OCI-LY3 (cell line): ENCODE data around the gene TRPV2.

ENCODE experiments used
- H2AFZ ChIP-seq: fragments of 200-600, 300-600 bp; shearing (Covaris generic); 2 replicates; pipeline ENCODE4 v1.6.0; 2014; ENCODE audit warnings: antibody characterized with exemption, low read depth, low read length
- H3K27ac ChIP-seq: fragments of 200-600, 300-600 bp; sonication (generic); 2 replicates; pipeline ENCODE4 v1.5.1; 2014; ENCODE audit warnings: mild to moderate bottlenecking, low read length, moderate library complexity, mixed read lengths
- H3K27me3 ChIP-seq: fragments of 200-600, 300-600 bp; sonication (generic); 2 replicates; pipeline ENCODE4 v1.6.1; 2014; ENCODE audit warnings: low read depth, low read length, mixed read lengths
- H3K36me3 ChIP-seq: fragments of 200-600, 300-600 bp; sonication (generic); replicated peaks from 2 replicates; pipeline ENCODE3; 2014; ENCODE audit warnings: low read depth, low read length, mixed read lengths
- H3K4me1 ChIP-seq: fragments of 300-600, 200-600 bp; sonication (generic); 2 replicates; pipeline ENCODE4 v1.6.1; 2014; ENCODE audit warnings: low read length, mixed read lengths
- H3K4me2 ChIP-seq: fragments of 200-600, 300-600 bp; sonication (generic); 2 replicates; pipeline ENCODE4 v1.6.1; 2014; ENCODE audit warnings: low read length, mixed read lengths
- H3K4me3 ChIP-seq: fragments of 300-600, 200-600 bp; sonication (generic); 2 replicates; pipeline ENCODE4 v1.5.1; 2014; ENCODE audit warnings: antibody characterized with exemption, mild to moderate bottlenecking, low read length, moderate library complexity
- H3K79me2 ChIP-seq: fragments of 300-600, 200-600 bp; shearing (Covaris generic); 2 replicates; pipeline ENCODE4 v1.6.1; 2014; ENCODE audit warnings: mild to moderate bottlenecking, low read length, mixed read lengths
- H3K9ac ChIP-seq: fragments of 300-600, 200-600 bp; shearing (Covaris generic); 2 replicates; pipeline ENCODE4 v1.6.0; 2014; ENCODE audit warnings: mild to moderate bottlenecking, low read length, moderate library complexity
- H3K9me3 ChIP-seq: fragments of 200-600, 300-600 bp; shearing (Covaris generic); 2 replicates; pipeline ENCODE4 v1.6.1; 2014; ENCODE audit warnings: low read length, mixed read lengths; ENCODE audit not compliant: insufficient read depth
- H4K20me1 ChIP-seq: fragments of 200-600, 300-600 bp; sonication (generic); 2 replicates; pipeline ENCODE4 v1.6.1; 2016; ENCODE audit warnings: low read length, mixed read lengths; ENCODE audit not compliant: insufficient read depth
- CTCF ChIP-seq: fragments of 200-600, 300-600 bp; sonication (generic); IDR thresholded peaks from 2 replicates; pipeline ENCODE4 v1.5.1; 2014; ENCODE audit warnings: antibody characterized with exemption, low read length, low read depth
- EZH2phosphoT487 ChIP-seq: fragments of 200-600 bp; shearing (Covaris generic); IDR thresholded peaks from 2 replicates; pipeline ENCODE4 v1.6.1; 2018; ENCODE audit warnings: antibody characterized with exemption, mixed run types, low read depth

Gene TRPV2

GRCh38 chr17:16432017-16432416 lies 16.6 kb downstream of the TRPV2 start:
- no peaks in the 10 kb centered on the region for H3K36me3 ChIP-seq
- no peaks in the 10 kb centered on the region for H3K4me1 ChIP-seq
- no peak overlapping the region for H3K4me2 ChIP-seq
- TF ChIP-seq CTCF (no peak), EZH2phosphoT487 (no peak)
- no peak overlapping the region for H3K4me3 ChIP-seq
- no peak overlapping the region for H3K9ac ChIP-seq
- no peaks in the 10 kb centered on the region for H4K20me1 ChIP-seq
- H3K79me2 ChIP-seq = no peaks in the 10 kb centered on the region
- H2AFZ ChIP-seq = no peak overlapping the region
- H3K9me3 ChIP-seq = no peaks in the 10 kb centered on the region
- no peaks in the 10 kb centered on the region for H3K27me3 ChIP-seq
- no peak overlapping the region for H3K27ac ChIP-seq

- no peak overlapping the region for H3K4me2 ChIP-seq
- no peaks in the 10 kb centered on the region for H3K9me3 ChIP-seq
- H3K79me2 ChIP-seq = no peaks in the 10 kb centered on the region
- H3K36me3 ChIP-seq = no peaks in the 10 kb centered on the region
- H3K4me3 ChIP-seq = no peak overlapping the region
- no peaks in the 10 kb centered on the region for H3K27me3 ChIP-seq
- H4K20me1 ChIP-seq = no peaks in the 10 kb centered on the region
- no peaks in the 10 kb centered on the region for H3K4me1 ChIP-seq
- no peak overlapping the region for H3K27ac ChIP-seq
- TF ChIP-seq EZH2phosphoT487 (no peak), CTCF (no peak)
- H3K9ac ChIP-seq = no peak overlapping the region
- no peak overlapping the region for H2AFZ ChIP-seq
Observed at GRCh38 chr17:16433514-16433913, 18.1 kb downstream of the TRPV2 start.

GRCh38 chr17:16434662-16435061 lies 19.3 kb downstream of the TRPV2 start:
- Histone ChIP-seq H3K4me1 (no peaks in the 10 kb centered on the region), H3K9me3 (no peaks in the 10 kb centered on the region), H3K27me3 (no peaks in the 10 kb centered on the region), H4K20me1 (no peaks in the 10 kb centered on the region), H3K4me3 (no peak overlapping the region), H3K36me3 (peaks cover 5% of the 10 kb centered on the region), H3K9ac (no peak overlapping the region), H2AFZ (no peak overlapping the region), H3K27ac (no peak overlapping the region), H3K4me2 (no peak overlapping the region), H3K79me2 (peaks cover 9% of the 10 kb centered on the region)
- no peak for TF ChIP-seq CTCF
- no peak for TF ChIP-seq EZH2phosphoT487

- Histone ChIP-seq H3K4me1 (peaks cover 11% of the 10 kb centered on the region), H3K4me2 (no peak overlapping the region), H3K36me3 (peaks cover 19% of the 10 kb centered on the region), H3K4me3 (no peak overlapping the region), H3K27me3 (no peaks in the 10 kb centered on the region), H2AFZ (no peak overlapping the region), H3K79me2 (peaks cover 25% of the 10 kb centered on the region), H3K27ac (no peak overlapping the region), H3K9me3 (no peaks in the 10 kb centered on the region), H3K9ac (no peak overlapping the region), H4K20me1 (no peaks in the 10 kb centered on the region)
- TF ChIP-seq CTCF (no peak), EZH2phosphoT487 (no peak)
Observed at GRCh38 chr17:16435925-16436886, 20.8 kb downstream of the TRPV2 start.
